H1 (cell line): Measurements from ENCODE around the gene ABCG5.

Source experiments
- EGR1 ChIP-seq: IDR thresholded peaks from 2 replicates; pipeline ENCODE4 v1.6.1; 2011; ENCODE audit warnings: low read depth, low read length, borderline replicate concordance
- GABPA ChIP-seq: IDR thresholded peaks from 2 replicates; pipeline ENCODE4 v1.6.1; 2011; ENCODE audit warnings: mild to moderate bottlenecking, low read length, moderate library complexity, borderline replicate concordance; ENCODE audit not compliant: insufficient read depth
- JUN ChIP-seq: IDR thresholded peaks from 2 replicates; pipeline ENCODE4 v1.6.1; 2011; ENCODE audit warnings: low read depth, mild to moderate bottlenecking, improper control_type of control experiment, low read length
- RAD21 ChIP-seq, 2 experiments: IDR thresholded peaks in 1 of 2; conservative IDR thresholded peaks in 1 of 2; 2 replicates each; pipeline ENCODE4 v1.6.1; 2011; ENCODE audit warnings: low read depth in 2 of 2, low read length in 2 of 2, improper control_type of control experiment in 1 of 2, inconsistent platforms in 1 of 2, mild to moderate bottlenecking in 1 of 2, moderate library complexity in 1 of 2
- RFX5 ChIP-seq: IDR thresholded peaks from 2 replicates; pipeline ENCODE4 v1.6.1; 2011; ENCODE audit warnings: low read depth, low read length, improper control_type of control experiment, borderline replicate concordance
- TF ChIP-seq, protein P1 (sequence below), 3 experiments: IDR thresholded peaks; 1 replicate in 2 of 3; 2 replicates in 1 of 3; pipeline versions ENCODE4 v1.5.1 to v1.6.1; 2011; ENCODE audit warnings: low read length in 3 of 3, mild to moderate bottlenecking in 3 of 3, inconsistent platforms in 2 of 3, low read depth in 1 of 3, moderate library complexity in 1 of 3; ENCODE audit not compliant: insufficient read depth in 1 of 3; ENCODE audit errors: control extremely low read depth in 1 of 3

DNA sequence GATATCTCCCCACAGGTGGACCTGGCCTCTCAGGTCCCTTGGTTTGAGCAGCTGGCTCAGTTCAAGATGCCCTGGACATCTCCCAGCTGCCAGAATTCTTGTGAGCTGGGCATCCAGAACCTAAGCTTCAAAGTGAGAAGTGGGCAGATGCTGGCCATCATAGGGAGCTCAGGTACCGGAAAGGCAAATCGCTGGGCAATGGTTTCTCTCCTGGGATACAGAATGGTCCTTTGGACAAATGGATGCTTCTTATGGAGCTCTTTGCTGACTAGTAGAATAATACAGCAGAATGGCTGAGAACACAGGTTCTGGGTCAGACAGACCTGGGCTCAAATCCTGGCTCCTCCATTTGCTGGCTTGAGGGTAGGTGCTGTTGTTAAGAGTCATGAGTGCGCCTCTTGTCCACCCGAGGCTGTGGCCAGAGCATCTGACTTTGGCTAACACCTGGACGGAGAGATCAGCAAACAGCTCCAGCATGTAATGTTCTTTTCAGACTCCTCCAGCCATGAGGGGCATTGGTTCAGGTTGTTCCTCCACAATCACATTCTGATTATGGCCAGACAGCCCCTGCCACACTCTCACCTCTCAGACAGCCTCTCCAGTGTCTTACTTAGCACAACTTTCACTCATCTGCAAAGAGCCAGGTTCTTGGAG, 7.6 kb upstream of the ABCG5 start:
- TF ChIP-seq EGR1 (no peak), RAD21 (IDR thresholded peaks at IDR 0.05 in 1 of 2, conservative IDR thresholded peaks at IDR 0.05 in 1 of 2; ENCODE audit: low read depth in 2 of 2, low read length in 2 of 2) (no peak), JUN (no peak), GABPA (no peak), RFX5 (no peak)
- TF ChIP-seq, protein P1, sequence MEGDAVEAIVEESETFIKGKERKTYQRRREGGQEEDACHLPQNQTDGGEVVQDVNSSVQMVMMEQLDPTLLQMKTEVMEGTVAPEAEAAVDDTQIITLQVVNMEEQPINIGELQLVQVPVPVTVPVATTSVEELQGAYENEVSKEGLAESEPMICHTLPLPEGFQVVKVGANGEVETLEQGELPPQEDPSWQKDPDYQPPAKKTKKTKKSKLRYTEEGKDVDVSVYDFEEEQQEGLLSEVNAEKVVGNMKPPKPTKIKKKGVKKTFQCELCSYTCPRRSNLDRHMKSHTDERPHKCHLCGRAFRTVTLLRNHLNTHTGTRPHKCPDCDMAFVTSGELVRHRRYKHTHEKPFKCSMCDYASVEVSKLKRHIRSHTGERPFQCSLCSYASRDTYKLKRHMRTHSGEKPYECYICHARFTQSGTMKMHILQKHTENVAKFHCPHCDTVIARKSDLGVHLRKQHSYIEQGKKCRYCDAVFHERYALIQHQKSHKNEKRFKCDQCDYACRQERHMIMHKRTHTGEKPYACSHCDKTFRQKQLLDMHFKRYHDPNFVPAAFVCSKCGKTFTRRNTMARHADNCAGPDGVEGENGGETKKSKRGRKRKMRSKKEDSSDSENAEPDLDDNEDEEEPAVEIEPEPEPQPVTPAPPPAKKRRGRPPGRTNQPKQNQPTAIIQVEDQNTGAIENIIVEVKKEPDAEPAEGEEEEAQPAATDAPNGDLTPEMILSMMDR (IDR thresholded peaks at IDR 0.05; ENCODE audit: control extremely low read depth in 1 of 3, insufficient read depth in 1 of 3, low read depth in 1 of 3, low read length in 3 of 3) = no peak
